Measurements from ENCODE around the gene BCL6B.
"Not testable (repeated sequence)": the region's sequence is repeated elsewhere in the genome, so short reads cannot be mapped to it uniquely, and the experiment has no call there.

Gene BCL6B

DNA sequence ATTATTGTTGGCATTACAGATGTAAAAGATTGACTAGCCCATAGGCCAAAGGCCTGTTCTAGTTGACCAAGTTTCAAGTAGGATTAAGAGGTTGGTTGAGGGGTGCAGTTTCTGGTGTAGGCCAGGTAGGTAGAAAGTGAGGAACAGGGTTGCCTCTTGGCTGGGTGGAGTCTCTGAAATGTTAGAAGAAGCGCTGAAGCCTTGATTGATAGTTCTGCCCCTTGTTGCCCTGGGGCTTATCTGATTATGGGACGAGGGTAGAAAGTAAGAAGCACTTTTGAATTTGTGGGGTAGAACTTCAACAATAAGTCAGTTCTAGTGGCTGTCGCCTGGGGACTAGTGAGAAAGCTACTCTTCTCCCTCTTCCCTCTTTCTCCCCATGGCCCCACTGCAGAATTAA is 6.2 kb downstream of the BCL6B start:
- DNase-seq (ENCODE audit: low read depth in 3 of 3): no peak

DNA sequence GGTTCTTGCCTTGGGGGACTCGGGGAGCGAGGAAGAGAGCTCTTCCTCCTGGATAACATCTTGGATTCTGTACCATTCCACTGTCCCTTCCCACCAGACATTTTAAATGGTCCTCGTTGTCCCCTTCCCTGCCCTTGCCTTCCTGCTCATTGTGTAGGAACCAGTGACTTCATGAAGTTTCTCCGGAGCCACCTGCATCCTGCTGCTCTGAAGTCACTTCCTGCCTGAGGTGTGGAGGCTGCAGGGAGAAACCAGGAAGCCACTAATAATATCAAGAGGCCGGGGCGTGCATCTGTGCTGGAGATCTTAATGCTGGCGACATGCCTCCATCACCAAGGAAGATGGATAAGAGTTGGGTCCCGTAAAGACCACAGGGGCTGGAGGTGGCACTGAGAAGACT is 6.8 kb downstream of the BCL6B start:
- no peak for DNase-seq (ENCODE audit: low read depth in 3 of 3)

DNA sequence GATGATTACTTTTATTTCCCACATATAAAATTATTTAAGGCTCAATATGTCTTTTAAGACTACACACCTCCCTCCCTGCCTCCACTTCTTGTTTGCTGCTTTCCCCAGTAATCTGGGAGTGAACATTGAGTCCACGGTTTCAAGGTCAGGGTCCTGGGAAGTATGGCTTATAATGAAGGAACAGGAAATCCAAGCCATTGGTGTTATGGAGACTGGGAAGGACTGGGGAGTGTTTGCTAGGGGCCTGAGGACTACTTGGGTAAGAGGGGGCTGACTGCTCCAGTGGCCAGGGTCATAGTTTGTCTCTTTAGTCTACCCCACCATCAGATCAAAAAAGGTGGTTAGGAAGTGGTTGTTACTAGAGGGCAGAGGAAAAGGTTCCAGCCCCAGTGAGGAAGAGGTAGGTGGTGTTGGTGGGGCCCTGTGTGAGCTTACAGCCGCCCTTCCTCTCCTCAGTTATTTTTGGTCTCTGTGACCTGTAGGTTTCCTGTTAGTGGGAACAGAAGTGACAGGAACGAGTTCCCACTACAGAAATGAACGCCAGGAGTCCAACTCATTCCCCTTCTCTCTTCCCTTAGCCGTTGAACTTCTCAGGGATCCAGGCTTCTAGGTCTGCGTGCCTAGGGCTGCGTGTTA is 12.2 kb downstream of the BCL6B start:
- DNase-seq (ENCODE audit: low read depth in 3 of 3): no peak

DNA sequence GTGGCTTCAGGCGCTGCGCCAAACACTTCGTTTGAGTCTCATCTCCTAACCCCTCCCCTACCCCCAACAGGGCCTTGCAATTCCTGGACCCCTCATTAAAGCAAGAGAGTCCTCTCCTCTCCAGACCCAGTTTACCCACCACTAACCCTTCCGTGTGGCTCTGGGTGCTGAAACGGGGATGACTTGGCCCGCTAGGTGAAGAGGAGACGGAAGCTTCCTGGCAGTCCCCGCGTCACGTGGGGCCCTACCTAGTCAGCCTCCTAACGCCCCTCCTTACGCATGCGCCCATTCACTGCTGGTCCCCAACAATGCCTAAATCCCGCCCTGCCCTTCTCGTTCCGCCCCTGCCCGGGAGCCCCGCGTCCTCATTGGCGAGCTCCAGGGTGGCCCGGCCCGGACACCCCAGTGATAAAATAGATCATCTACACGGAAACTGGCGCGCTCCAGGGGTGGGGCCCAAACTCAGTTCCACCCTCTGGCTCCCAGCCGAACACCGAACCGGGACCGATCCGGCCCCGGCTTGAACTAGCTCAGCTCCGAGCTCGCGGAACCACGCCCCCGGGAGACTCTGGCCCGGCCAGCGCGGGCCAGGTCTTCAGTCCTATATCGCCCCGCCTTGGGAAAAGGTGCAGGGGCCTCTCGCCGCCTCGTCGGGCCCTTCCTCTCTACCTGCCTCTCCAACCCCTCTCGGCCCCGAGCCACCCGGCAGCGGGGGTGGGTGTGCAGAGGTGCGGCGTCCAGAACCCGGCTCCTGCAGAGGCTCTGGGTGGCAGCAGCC is 12.9 kb downstream of the BCL6B start, which contains the start of gene SLC16A13:
Gene SLC16A13 (plus strand): TSS at position 425 of the 778 bp plus-strand sequence. CDS start 368 bp downstream, outside the sequence.
- DNase-seq (ENCODE audit: low read depth in 3 of 3): peak; percentile 95 to 98 (median 98)

DNA sequence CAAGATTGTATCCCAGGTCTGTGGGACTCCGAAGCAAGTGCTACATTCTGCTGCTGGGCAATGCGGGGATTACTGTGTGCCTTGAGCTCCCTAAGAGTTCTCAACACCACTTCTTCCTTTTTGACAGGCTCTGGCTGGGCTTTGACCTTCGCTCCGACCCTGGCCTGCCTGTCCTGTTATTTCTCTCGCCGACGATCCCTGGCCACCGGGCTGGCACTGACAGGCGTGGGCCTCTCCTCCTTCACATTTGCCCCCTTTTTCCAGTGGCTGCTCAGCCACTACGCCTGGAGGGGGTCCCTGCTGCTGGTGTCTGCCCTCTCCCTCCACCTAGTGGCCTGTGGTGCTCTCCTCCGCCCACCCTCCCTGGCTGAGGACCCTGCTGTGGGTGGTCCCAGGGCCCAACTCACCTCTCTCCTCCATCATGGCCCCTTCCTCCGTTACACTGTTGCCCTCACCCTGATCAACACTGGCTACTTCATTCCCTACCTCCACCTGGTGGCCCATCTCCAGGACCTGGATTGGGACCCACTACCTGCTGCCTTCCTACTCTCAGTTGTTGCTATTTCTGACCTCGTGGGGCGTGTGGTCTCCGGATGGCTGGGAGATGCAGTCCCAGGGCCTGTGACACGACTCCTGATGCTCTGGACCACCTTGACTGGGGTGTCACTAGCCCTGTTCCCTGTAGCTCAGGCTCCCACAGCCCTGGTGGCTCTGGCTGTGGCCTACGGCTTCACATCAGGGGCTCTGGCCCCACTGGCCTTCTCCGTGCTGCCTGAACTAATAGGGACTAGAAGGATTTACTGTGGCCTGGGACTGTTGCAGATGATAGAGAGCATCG is 15.4 kb downstream of the BCL6B start:
- no peak for DNase-seq (ENCODE audit: low read depth in 3 of 3)

DNA sequence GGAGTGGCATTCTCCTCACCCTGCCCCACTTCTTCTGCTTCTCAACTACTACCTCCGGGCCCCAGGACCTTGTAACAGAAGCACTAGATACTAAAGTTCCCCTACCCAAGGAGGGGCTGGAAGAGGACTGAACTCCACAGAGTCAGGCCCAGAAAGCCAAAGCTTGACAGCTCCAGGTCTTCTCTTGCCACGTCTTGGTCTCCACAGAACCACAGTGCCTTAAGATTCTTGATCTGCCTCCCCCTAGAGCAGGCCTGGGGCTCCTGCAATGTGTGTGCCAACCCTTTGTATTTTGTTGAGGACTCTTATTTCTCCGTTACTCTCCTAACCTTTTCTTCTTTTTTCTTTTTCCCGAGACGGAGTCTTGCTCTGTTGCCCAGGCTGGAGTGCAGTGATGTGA is 17.0 kb downstream of the BCL6B start:
- no peak for DNase-seq (ENCODE audit: low read depth in 3 of 3)

DNA sequence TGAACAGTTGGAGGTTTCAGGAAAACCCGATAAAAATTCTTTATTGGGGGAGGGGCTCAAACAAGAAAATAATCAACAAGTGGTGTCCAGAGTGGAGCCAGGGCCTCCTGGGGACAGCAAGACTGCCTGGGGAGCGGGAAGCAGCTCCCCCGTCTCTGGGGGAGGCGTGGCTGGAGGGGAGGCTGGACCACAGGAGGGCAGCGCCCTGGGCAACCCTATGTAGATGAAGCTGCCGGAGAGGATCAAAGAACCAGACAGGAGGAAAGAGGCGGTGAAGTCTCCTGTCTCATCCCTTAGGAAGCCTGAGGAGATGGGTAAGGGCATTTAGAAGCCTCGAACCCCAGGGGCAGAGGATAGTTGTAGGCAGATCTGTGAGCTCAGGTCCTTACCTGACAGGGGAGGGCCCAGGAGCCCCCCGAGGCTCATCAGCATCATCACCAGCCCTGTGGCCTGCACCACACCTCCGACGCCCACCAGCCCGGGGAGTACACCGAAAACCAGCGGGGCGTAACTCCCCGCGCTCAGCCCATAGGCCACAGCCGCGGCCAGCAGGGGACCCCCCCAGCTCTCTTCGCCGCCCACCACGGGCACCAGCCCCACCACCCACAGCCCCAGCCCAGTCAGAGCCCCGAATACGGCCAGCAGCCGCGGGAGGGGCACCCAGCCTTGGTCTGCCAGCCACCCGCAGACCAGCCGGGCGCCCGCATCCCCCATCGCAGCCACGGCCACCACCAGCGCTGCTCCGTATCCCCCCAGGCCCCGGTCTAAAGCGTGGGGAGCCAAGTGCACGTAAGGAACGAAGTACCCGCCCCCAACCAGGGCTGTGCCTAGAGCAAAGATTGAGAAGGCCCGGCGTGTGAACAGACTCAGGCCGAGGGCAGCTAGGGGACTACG is 19.0 kb downstream of the BCL6B start:
- DNase-seq (ENCODE audit: low read depth in 3 of 3): no peak

DNA sequence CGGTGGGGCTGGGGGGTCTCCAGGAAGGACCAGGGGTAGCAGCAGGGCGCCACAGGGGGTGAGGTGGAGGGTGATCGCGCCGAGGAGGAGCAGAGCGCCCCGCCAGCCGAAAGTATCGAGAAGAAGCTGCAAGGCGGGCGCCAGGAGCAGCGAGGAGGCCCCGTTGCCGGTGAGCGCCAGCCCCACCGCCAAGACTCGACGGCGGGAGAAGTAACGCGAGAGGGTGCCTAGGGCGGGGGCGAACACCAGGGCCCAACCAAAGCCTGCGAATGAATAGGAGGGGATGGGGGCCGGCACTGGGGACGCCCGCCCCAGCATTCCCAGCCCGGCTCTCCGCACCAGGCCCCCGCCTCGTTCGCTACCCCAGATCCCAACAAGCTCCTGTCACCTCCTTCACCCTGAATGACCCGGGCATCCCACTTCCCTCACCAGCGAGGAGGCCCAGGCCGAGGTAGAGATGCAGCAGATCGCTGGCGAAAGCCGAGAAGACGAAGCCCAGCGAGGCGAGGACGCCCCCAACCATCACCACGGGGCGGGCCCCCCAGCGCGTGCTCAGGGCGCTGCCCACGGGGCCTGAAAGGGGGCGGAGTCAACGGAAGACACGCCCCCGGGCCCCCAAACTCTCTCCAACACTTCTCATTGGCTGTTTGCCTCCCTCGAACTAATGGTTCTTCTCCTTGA is 19.8 kb downstream of the BCL6B start:
- no peak for DNase-seq (ENCODE audit: low read depth in 3 of 3)

DNA sequence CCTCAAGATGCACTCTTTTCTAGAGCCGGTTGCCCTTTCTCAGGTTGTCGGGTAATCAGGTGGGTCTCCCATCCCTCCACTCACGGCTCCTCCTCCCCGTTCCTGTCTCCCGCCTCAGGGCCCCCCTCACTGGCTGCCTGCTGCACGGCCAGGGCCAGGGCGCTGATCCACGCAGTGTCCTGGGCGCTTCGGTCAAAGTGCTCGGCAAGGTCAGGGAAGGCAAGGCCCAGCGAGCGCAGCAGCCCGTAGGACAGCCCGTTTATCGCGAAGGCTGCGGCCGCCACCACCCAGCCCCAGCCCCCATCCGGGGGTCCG is 20.3 kb downstream of the BCL6B start:
- no peak for DNase-seq (ENCODE audit: low read depth in 3 of 3)

DNA sequence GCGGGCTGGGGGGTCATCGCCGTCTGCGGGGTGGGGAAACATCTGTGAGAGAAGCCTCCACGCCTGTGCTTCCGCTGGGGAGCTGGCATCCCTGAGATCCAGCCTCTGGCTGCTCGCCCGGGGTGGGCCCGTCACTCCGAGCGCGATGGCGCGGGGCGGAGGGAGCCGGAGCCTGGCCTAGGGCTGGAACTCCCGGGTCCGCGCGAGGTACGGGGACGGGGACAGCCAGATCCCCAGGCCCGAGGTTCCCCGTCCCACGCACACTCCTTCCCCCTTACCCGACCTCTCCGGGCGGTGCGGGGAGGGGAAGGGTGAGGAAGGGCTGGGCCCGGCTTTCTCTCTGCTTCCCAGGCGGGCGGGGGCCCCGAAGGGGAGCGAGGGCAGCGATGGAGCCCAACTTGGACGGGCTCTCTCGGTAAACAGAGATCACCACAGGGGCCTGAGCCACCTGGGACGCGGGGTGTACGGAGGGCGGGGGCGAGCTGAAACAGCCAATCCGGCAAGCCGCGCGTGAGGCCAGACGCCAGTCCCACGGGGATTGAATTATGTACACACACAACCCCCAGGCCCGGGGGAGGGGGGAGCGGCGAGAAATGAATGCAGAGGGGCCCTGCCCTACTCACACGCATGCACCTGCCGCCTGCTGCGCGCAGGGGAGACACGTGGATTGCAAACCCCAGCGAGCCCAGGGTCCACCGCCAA is 20.8 kb downstream of the BCL6B start, which contains the start of gene SLC16A11:
Gene SLC16A11 (minus strand): TSS at position 596 of the 702 bp plus-strand sequence. CDS start 579 bp downstream, at position 17.
- no peak for DNase-seq (ENCODE audit: low read depth in 3 of 3)

DNA sequence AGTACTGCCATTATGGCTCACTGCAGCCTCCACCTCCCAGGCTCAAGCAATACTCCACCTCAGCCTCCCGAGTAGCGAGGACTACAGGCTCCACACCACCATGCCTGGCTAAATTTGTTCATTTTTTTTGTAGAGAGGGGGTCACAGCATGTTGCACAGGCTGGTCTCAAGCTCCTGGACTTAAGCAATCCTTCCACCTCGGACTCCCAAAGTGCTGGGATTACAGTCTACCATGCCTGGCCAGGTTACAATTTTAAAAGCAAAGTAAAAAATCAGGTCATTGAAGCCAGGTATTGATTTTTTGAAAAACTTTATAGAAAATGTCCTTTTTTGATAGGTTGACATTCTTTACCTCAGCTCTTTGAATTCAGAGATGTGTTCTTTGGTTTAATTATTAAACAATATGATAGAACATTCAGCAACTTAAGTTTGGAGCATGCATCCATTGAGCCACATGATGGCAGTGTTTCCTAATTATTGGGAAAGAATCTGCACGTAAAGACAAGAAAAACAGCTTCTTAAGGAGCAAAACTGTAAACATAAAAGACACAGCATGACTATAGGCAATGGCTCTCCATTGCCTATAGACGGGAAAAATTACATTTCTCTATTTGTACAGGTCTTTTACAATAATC is 22.8 kb downstream of the BCL6B start:
- DNase-seq (ENCODE audit: low read depth in 3 of 3): no peak

DNA sequence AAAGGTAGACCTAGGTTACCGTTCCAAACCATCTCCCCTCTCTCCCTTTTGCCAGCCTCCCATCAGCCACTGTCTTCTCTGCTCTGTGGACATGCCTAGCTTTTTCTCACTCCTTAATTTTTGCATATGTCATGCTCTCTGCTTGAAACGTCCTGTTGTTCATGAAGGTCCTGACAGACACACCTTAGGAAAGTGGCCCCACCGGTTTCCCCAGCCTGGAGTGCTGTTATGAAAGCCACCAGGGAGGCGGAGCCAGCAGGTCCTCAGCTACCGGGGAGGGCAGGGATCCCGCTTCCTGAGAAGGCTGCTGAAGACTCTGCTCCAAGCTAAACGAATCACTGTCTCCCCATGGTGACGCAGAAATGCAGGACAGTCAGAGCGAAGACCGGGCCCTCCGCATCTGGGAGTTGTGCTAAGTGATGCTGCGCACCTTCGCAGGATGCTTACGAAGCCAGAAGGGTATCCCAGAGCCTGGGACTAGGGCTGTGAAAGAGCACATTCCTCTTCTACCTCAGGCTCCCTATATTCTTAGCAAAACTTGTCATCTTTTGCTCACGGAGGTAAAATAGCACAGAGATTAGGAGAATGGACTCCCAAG is 23.4 kb downstream of the BCL6B start:
- DNase-seq (ENCODE audit: low read depth in 3 of 3): no peak

DNA sequence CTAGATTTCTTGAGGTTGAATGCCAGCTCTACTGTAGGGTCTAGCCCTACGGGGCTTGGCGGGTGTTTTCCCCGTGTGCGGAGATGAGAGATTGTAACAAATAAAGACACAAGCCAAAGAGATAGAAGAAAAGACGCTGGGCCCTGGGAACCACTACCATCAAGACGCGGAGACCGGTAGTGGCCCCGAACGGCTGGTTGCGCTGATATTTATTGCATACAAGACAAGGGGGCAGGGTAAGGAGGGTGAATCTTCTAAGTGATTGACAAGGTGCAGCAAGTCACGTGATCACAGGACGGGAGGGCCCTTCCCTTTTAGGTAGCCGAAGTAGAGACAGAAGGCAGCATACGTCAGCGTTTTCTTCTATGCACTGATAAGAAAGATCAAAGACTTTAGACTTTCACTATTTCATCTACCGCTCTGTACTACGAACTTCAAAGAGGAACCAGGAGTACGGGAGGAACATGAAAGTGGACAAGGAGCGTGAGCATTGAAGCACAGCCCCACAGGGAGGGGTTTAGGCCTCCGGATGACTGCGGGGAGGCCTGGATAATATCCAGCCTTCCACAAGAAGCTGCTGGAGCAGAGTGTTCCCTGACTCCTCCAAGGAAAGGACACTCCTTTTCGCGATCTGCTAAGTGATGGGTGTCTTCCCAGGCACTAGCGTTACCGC is 24.0 kb downstream of the BCL6B start:
- DNase-seq (ENCODE audit: low read depth in 3 of 3): peak; percentile 30 to 68 (median 63)

DNA sequence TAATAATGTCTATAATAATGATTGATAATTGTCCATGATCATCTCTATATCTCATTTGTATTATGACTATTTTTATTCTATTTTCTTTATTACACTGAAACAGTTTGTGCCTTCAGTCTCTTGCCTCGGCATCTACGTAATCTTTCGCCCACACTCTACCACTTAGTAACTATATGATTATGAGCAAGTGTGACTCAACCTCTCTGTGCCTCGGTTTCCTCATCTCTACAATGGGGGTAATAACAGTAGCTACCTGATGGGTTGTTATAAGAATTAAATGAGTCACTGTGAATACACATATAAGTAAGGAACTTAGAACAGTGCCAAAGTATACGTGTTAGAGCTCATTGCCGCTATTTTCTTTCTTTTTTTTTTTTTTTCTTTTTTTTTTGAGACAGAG is 24.7 kb downstream of the BCL6B start:
- no peak for DNase-seq (ENCODE audit: low read depth in 3 of 3)

DNA sequence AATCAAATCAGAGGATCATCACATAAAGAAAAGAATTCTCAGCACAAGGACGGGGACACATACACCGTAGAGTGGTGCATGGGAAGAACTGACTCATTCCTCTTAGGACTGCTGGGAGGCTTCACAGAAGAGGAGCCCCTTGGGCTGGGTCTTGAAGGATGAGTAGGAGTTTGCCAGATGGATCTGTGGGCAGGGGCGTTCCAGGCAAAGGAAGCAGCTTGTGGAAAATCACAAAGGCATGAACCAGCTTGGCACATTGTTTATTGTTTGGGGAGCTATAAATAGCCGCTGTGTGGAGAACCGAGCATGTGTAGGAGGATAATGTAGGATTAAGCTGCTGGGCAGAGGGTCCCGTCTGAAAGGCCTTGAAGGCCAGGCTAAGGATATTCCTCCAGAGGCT is 26.1 kb downstream of the BCL6B start:
- DNase-seq (ENCODE audit: low read depth in 3 of 3): no peak

DNA sequence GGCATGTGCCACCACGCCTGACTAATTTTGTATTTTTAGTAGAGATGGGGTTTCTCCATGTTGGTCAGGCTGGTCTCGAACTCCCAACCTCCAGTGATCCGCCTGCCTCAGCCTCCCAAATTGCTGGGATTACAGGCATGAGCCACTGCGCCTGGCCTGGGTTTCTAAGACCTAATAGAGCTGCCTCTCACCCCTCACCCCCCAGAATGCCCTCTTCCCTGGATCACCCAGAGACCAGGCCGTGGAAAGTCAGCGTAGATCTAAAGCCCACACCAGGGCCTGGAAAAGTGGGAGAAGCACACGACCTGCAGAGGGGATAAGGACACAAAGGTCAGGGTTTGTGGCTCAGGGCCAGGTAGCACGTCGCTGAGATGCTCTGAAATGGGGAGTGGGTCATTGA is 27.7 kb downstream of the BCL6B start:
- DNase-seq (ENCODE audit: low read depth in 3 of 3): not testable (repeated sequence)

DNA sequence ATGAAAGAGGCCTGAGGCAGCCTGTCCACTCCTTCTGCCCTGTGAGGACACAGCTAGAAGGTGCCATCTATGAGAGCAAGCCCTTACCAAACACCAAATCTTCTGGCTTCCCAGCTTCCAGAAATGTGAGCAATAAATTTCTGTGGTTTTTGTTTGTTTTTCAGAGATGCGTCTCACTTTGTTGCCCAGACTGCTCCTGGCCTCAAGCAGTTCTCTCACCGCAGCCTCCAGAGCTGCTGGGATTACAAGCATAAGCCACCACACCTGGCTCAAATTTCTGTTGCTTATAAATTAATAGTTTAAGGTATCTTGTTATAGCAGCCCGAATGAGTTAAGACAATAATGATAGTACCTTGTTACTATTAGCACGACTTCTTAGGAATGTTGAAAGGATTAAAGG is 33.5 kb downstream of the BCL6B start:
- no peak for DNase-seq (ENCODE audit: low read depth in 3 of 3)

DNA sequence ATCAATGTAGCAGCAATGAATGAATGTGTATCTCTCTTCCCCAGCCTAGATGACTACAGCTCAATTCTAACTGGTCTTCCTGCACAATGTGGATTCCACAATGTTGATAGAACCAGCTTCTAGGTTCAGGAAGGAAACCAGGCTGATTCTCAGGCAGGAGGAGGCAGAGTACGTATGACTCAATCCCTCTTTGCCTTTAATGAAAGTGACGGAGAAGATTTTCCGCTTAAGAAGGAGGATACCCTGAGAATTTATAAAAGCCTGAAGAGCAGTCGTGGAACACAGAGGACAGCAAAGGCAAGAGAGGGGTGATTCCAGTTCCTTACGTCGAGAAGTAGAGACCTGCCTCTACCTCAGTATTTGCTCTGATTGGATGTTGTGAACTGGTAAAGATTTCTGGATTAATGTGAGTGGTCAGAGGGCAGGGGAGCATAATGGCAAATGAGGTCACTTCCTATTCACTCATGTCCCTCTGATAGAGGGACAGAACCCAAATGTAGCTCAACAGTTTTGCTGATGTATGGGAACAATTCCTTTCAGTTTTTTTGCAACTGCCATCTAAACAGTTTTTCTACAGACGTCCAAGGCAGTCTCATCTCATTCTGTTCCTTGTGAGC is 36.1 kb downstream of the BCL6B start:
- no peak for DNase-seq (ENCODE audit: low read depth in 3 of 3)
